DMS 273 treated with DMSO at 0.1 percent for 48 hours (cell line): ENCODE data around the gene TCF7L1.
"Not testable (repeated sequence)": the region's sequence is repeated elsewhere in the genome, so short reads cannot be mapped to it uniquely, and the experiment has no call there.

Experiments
- DNase-seq: peaks from one replicate; lab custom pipeline; 2025; lab: John Stamatoyannopoulos, UW

Gene TCF7L1

DNA sequence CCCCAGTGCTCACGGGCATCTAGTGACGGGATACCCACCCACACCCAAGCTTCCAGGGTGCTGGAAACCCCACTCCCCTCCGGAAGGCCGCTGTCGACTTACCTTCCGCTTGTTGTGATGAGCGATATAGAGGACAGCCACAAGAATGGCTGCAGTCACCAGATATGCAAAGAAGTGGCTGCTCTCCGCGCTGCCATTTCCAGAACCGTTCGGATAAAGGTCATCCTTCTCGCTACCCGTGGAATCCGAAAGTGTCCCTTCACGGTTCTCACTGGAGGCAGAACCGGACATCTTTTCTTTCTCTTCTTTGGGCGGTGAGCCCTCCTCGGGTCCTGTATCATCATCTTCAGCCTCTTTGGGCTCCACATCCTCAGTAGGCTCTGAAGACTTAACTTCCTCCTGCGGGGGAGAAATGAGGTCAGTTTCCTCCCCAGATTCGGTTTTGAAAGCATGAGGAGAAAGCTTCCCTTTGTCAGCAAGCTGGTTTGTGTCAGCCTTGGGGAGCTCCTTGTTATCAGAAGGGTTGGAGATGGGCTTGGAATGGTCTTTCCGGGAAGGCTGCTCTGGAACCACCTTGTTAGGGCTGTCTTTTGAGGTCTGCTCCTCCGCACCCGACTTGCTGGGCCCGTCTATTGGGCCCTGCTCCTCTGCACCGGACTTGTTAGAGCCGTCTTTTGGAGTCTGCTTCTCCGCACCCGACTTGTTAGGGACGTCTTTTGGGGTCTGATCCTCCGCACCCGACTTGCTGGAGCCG is 193.4 kb downstream of the TCF7L1 start:
- DNase-seq: no peak

DNA sequence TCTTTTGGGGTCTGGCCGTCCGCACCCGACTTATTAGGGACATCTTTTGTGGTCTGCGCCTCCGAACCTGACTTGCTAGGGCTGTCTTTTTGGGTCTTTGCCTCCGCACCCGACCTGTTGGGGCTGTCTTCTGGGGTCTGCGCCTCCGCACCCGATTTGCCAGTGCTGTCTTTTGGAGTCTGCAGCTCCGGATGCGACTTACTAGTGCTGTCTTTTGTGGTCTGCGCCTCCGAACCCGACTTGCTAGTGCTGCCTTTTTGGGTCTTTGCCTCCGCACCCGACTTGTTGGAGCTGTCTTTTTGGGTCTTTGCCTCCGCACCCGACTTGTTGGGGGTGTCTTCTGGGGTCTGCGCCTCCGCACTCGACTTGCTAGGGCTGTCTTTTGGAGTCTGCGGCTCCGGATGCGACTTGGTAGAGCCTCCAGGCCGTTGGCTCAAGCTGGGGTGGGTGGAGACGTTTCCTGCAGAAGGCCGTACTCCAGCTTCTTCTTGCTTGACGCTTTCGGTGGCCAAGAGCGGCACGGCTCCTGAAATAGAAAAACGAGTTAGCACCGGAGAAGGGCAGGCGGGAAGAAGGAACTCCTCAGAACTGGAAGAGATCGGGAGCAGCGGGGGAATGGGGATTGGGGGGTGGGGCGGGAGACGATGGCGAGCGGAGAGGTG is 194.1 kb downstream of the TCF7L1 start:
- DNase-seq: no peak

DNA sequence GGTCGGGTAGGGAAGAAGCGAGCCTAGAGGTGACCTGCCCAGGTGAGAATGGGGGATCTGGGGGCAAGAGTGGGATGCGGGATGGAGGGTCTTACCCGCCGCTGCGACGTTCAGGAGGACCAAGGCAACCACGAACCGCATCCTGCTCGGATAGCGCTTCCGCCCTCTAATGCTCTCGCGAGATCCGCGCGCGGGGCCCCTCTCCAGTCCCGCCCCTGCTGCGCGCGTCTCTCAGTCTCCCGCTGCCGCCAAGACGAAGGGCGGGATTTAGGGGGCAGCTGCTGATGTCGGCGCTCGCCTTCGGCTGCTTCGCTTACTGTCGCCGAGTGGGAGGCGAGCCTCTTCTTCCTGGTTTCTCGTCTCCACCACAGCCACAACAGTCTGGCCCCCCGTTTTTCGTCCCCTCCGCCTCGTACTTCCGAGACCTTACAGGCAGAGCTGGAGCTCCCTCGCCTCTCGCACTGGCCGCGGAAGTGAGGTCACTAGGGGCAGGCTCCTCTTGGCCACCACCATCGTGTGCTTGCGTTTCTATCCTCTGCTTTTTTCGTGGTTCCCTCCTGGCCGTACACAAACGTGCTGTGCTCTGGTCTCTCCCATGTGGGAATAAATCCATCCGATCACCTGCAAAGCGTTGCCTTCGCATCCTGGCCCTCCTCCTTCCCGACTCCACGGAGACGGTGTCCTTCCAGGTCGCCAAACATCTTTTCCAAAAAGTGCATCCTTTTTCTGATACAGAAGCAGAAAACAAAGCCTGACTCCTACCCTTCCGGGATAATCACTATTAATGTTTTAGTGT is 194.8 kb downstream of the TCF7L1 start, which contains the start of gene TGOLN2:
Gene TGOLN2 (minus strand): TSS at position 168 of the 796 bp plus-strand sequence. CDS start 27 bp downstream, at position 141.
- peak; percentile 89 for DNase-seq

DNA sequence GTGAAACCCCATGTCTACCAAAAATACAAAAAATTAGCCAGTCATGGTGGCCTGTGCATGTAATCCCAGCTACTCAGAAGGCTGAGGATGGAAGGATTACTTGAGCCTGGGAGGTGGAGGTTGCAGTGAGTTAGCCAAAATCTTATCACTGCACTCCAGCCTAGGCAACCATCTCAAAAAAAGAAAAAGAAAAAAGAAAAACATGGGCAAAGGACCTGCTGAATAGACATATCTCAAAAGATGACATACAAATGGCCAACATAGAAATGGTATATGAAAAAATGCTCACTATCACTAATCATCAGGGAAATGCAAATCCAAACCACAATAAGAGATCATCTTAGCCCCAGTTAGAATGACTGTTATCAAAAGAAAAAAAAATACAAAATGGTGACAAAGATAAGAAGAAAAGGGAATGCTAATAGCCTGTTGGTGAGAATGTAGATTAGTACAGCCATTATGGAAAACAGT is 196.0 kb downstream of the TCF7L1 start:
- DNase-seq: no peak

DNA sequence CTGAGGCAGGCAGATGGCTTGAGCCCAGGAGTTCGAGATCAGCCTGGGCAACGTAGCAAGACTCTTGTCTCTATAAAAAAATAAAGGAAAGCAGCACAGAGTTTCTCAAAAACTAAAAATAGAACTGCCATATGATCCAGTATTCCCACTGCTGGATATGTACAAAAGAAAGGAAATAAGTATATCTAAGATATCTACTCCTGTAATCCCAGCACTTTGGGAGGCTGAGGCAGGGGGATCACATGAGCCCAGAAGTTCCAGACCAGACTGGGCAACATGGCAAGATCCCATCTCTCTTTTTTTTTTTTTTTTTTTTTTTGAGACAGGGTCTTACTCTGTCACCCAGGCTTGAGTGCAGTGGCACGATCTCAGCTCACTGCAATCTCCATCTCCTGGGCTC is 196.5 kb downstream of the TCF7L1 start:
- not testable (repeated sequence) for DNase-seq

DNA sequence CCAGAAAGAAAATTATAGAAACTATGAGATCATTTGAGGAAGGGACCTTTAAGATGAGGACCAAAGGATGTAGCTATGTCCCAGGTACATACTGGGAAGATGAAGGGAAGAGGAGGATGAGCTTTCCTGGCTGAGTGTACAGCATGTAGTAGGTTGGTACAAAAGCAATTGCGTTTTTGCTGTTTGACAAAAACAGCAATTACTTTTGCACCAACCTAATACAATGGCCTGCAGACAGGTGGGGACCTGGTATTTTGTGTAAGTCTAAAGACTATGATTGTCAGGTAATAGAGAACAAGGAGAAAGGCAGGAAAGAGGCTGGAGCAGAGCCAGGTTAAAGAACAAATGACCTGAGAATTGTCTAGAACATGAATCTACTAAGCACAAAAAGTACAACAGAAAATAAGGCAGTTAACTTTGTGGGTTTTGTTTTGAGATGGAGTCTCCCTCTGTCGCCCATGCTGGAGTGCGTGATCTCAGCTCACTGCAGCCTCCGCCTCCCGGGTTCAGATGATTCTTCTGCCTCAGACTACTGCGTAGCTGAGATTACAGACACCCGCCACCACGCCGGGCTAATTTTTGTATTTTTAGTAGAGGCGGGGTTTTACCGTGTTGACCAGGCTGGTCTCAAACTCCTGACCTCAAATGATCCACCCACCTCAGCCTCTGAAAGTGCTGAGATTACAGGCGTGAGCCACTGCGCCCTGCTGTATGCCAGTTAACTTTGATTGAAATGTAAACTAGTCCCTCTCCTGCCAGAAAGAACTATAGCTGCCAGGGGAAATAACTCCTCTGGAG is 197.8 kb downstream of the TCF7L1 start:
- DNase-seq: no peak

DNA sequence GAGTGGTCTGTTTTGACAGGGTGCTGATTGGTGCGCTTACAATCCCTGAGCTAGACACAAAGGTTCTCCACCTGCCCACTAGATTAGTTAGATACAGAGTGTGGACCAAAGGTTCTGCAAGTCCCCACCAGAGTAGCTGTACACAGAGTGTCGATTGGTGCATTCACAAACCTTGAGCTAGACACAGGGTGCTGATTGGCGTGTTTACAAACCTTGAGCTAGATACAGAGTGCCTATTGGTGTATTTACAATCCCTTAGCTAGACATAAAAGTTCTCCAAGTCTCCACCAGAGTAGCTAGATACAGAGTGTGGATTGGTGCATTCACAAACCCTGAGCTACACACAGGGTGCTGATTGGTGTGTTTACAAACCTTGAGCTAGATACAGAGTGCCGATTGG is 200.7 kb downstream of the TCF7L1 start:
- DNase-seq: not testable (repeated sequence)

DNA sequence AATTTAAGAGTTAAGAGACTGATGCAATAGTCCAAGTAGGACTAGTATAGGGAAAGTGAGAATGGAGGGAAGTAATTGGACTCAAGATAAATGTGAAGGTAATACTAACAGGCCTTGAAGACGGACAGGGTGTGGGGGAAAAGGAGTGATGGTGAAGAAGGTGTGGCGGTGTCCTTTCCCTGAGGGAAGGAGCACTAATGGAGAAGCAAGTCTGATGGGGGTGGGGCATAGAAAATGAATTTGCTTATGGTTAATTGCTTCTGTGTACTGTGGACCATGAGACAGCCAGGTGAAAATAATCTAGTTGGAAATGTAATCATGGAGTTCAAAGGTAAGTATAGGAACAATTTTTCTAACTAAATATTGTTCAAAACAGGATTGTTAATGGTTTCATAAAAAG is 201.7 kb downstream of the TCF7L1 start:
- no peak for DNase-seq

DNA sequence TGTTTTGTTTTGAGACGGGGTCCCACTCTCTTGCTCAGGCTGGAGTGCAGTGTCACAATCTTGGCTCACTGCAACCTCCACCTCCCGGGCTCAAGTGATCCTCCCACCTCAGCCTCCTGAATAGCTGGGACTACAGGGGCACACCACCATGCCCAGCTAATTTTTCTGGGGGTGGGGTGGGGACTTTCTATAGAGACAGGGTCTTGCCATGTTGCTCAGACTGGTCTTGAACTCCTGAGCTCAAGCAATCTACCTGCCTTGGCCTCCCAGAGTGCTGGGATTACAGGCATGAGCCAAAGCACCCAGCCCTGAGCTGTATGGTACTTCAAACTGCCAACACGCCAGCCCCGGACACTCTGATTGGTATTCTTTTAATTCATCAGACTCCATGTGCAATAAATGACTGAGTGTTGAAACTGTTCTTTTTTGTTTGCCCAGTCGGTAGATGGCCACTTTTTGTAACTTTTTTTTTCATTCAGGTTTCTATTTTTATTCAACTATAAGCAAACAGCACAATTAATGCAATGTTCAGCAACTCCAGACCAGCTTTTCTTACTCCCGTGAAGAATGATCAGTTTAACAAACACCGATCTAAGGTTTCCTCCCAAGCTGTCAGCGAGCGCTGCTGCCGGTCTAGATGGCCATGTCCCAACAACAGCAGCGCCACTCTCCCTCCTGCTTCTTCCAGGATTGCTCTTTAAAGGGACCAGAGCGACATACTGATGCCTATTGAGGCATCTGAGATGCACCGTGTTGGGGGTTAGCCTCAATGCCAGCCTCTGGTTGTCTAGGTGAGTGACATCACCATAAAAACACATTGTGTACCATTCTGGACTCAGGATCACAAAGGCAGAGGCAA is 207.1 kb downstream of the TCF7L1 start:
- DNase-seq: peak; percentile 30

DNA sequence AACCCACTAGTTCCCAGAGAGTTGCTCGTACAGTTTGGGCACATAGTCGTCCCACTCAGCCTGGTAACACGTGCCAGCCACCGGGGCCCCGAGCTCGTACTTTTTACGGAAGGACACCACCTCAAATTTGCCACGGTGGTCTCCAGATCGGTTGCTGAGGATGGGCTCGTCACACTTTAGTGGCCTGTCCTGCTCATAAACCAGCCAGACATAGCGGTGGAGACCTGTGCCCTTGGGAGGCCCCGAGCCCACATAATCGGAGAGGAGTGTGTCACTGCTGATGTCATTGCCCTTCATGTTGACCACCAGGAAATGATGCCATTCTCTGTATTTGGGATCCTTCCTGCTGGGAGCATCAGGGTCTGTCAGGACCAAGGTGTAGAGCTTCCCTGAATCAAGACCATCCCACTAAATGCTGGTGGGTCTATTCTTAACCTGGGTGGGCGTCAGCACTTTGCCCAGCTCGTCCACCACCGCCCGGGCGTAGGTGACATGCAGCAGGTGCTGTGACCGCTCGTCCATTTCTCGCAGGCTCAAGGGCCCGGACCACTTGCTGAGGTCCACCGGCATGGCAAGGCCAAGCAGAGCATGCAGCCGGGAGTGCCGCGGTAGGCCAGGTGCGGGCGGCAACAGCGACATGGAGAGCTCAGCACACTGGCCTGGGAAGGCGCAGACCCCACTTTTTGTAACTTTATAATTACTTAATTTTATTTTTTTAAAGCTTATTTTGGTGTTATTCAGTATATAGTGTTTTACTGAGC is 208.3 kb downstream of the TCF7L1 start:
- no peak for DNase-seq

DNA sequence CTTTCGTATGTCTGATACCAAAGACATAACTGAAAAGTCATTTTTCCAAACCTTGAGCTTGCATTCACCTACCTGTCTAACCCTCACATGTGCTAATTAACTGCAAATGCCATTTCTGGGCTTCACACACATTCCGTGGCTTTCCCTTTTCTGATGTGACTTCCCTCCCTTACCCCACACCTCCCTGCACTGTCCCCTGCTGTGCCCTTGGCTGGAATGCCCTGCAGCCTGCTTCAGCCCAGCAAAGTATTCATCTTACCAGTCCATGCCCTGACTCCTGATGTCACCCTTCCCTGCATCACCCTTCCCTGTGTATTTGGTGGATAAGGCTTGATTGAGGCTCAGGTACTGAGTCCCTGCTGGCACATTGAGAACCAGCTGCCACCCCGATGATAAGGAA is 209.0 kb downstream of the TCF7L1 start:
- no peak for DNase-seq

DNA sequence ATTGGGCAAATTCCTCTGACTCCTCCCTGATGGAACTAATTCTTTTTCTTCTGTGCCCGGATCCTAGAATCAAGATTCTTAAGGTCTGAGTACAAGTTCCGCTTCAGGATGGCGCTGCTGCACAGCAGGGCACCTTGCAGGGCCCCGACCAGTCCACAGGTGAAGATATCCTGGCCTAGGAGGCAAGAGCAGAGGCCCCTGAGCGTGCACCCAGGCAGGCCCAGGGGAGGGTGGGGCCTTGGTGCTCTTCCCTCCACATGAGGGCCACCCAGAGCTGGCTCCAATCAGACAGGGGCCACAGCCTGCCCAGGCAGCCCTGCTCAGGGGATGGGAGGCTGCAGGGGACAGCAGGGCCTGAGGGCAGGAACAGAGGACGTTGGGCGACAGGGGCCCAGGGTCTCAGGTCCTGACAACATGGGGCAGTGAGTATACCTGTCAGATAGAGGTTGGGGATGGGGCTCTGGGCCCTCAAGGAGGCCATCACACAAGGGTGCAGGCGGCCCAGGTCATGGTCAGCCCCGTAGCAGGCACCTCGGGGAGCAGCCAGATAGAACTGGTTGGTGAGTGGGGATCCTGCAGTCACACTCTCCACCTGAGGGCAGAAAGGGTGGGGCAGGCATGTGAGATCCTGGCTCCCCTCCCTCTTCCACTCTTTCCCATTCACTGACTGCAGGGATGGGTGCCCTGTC is 210.2 kb downstream of the TCF7L1 start:
- not testable (repeated sequence) for DNase-seq

DNA sequence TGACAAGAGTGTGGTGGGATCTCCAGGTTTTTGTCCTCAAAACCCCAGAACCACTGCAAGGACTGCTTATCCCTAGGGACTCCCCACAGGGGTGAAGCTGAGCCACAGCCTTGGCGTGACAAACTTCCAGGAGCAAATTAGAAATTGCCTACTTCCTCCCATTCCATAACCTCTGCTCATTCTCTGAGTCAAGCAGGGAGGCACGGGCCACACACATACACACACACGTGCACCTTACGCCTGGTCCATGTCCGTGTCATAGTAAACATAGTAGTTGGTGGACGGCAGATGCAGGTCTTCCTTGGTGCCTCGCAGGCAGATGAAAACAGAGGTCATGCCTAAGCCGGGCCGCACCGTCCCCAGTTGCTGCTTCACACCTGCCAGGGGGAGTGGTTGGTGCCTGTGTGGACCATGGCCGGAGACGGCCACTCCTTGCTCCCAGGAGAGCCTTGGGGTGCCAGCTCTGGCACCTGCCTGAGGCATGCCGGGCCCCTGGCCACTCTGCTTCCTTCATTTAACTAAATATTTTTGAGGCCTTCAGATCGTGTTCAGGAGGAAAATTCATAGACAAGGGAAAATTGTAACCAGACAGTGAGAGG is 211.3 kb downstream of the TCF7L1 start:
- DNase-seq: no peak

DNA sequence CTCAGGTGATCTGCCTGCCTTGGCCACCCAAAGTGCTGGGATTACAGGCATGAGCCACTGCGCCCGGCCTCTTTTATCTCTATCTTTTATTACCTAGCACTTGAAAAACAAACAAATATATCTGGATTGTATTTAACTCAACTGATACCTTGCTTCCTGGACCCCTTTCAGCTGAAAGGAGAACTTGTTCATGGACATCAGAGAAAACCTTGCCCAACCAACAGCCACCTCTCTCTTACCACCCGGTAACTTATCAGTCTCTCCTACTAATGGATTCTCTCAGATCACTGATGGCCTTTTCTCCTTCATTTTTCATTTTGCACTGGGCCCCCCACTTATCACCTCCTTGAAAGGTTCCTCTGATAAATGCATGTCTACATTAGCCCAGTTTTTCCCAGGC is 214.4 kb downstream of the TCF7L1 start:
- no peak for DNase-seq

DNA sequence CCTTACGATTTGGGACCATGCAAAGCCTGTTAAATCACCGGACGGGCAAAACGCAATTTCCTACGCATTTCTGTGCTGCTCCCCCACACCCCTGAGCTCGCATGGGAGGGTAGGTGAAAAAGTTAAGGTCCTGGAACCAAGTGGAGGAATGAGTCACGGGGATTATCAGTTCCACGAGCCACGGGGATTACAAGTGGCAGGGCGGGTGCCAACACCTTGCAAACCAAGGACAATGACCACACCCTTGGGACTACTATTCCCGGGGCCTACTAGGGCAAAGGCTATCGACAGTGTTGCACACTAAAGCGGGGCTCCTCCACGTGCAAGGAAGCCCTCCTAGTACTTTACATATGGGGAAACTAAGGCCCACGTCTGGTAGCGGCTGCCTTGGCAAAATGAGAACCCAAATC is 220.7 kb downstream of the TCF7L1 start:
- no peak for DNase-seq

DNA sequence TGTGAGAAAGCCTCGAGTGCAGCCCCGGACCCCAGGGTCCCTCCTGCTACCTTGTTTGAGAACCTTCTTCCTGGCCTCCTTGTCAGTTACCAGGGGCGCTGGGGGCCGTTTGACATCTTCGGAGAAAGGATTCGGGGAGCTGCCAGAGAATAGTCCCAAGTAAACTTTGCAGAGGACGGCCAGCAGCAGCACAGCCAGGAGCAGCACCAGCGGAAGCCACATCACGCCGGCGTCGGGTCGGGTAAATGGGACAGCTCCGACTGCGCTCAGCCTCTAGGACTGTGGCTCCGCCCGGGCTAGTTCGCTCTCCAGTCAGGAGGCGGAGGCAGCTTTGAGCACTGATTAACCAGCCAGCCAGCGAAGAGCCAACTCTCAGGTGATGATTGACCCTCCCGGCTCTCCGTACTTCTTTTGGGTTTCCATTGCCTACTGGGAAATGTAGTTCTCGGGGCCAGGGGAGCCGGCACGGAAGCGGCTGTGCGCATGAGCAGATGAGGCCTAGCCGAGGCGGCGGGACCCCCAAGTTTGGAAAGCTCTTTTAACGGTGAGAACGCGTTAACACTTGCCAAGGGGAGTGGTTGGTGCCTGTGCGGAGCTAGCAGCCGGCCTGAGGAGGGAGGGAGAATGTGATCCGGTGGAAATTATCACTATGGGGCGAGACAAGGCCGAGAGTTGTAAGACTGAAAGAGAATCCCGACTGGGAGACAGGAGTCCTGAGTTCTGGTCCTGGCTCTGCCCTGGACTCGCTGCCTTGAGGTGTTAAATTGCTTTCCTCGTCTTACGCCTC is 221.3 kb downstream of the TCF7L1 start, which contains the start of the genes ELMOD3 and RETSAT:
Gene ELMOD3 (plus strand): TSS at position 484 of the 787 bp plus-strand sequence. CDS start 2,430 bp downstream, outside the sequence.
Gene RETSAT (minus strand): TSS at position 243 of the 787 bp plus-strand sequence. CDS start 21 bp downstream, at position 222.
- DNase-seq: peak; percentile 99

DNA sequence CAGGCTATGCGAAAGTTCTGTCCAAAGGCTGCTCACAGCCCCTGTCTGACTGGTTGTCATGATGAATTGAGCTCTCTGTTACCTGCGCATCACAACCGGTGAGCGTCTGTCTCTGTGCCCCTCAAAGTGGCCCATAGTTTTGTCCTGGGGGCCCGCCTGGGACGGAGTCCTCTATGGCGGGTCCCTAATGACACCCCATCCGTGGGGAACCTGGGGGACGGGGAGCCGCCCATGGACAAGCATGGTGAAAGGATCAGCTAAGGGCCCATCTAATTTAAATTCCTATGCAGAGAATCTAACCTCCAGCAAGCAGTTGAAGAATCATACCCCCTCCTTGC is 221.8 kb downstream of the TCF7L1 start:
- DNase-seq: no peak

DNA sequence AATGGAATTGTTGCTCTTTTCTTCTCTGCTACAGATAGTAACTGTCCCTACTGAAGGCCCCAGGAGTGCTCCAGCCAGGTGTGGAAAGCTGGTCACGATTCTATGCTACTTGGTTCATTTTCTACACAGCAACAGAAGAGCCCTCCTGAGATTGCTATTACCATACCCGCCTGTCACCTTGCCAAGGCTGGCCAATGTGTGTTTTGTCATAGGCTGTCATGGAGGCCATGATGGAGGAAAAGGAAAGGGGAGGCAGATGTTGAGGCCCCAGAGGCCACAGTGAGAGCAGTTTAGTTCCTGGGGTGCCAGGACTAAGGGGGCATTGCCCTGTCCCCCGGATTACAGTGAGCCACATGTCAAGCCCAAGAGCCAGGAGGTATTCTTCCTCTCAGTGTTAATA is 222.3 kb downstream of the TCF7L1 start:
- no peak for DNase-seq
